ENCODE data around the gene PARP12.

DNA sequence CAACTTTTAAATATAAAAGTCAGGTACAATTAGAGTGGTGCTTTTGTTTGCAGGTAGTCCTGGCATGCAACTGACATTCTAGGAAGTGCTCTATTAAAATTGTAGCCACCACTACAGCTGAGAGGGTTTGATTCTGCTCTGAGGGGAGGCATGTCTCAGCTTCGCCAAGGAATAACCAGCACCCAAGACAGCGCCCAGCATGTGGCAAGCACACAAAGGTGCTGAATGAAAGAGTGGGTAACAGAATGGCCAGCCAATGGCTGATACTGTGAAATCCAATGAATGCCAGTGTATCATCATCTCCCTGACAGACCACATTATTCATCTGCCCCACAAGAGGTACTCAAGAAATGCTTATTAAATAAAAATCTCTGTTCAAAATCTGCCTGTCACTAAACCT lies 6.9 kb downstream of the PARP12 start:
- no peak for TF ChIP-seq SETDB1 (IDR thresholded peaks at IDR 0.05; ENCODE audit: low read length)
- no peak for TF ChIP-seq SP2 (IDR thresholded peaks at IDR 0.05; ENCODE audit: extremely low read depth, low read depth, low read length, poor library complexity, severe bottlenecking)
- TF ChIP-seq ZNF644 (tag; IDR thresholded peaks at IDR 0.05; ENCODE audit: low read depth) = no peak
- no peak for TF ChIP-seq CEBPZ (IDR thresholded peaks at IDR 0.05; ENCODE audit: borderline replicate concordance, low read depth, low read length)
- TF ChIP-seq POLR2A (conservative IDR thresholded peaks at IDR 0.05) = no peak
- no peak for TF ChIP-seq BDP1 (IDR thresholded peaks at IDR 0.05; ENCODE audit: insufficient read depth, insufficient read length)
- TF ChIP-seq CEBPG (CRISPR knock-in tag; IDR thresholded peaks at IDR 0.05) = no peak
- TF ChIP-seq CEBPG (tag; conservative IDR thresholded peaks at IDR 0.05 in 1 of 2, IDR thresholded peaks at IDR 0.05 in 1 of 2) = no peak
- no peak for TF ChIP-seq ZMIZ1 (IDR thresholded peaks at IDR 0.05; ENCODE audit: low read depth in 2 of 2, low read length in 2 of 2)

Measured in K562 (cell line).